Right lobe of liver (tissue), 6 donors: ENCODE results near the gene PLCB1. TPM values are rescaled to one million over a fixed set of nuclear protein-coding genes. Genes with fewer than 3 reads are reported as not detected.

ENCODE experiments used
- ATAC-seq, 4 donors: fragments of 200-7000 bp; cut with Tn5 transposase; one replicate each; pipeline ENCODE4 v1.9.1; 2020; ENCODE audit warnings: mild to moderate bottlenecking in 4 of 4, moderate library complexity in 4 of 4
- DNase-seq, 3 donors: peaks; one replicate each; pipeline ENCODE4 v3.0.0-alpha.2; 2020
- H3K27ac ChIP-seq, 3 donors: fragments of 200-600 bp; one replicate each; pipeline ENCODE4 v1.8.0; 2022
- H3K27me3 ChIP-seq, 2 donors: fragments of 200-600 bp; one replicate each; pipeline ENCODE4 v1.8.0; 2022
- H3K36me3 ChIP-seq, 4 donors: fragments of 200-600 bp; sonication (generic) in 1 of 4; one replicate each; pipeline versions ENCODE4 v1.5.1 to v1.8.0; 2017 to 2022; ENCODE audit warnings: control low read depth in 1 of 4
- H3K4me1 ChIP-seq, 4 donors: fragments of 200-600 bp; sonication (generic) in 1 of 4; one replicate each; pipeline versions ENCODE4 v1.5.1 to v1.8.0; 2017 to 2022; ENCODE audit warnings: control low read depth in 1 of 4
- H3K4me3 ChIP-seq, 3 donors: fragments of 200-600 bp; one replicate each; pipeline ENCODE4 v1.8.0; 2022
- H3K9me3 ChIP-seq, 4 donors: fragments of 200-600 bp; sonication (generic) in 1 of 4; one replicate each; pipeline versions ENCODE4 v1.5.1 to v1.8.0; 2017 to 2022; ENCODE audit warnings: control low read depth in 1 of 4
- CTCF ChIP-seq, 4 donors: fragments of 200-600 bp in 3 of 4; fragments of 450-650 bp in 1 of 4; IDR thresholded peaks; one replicate each; pipeline versions ENCODE4 v1.5.1 to v1.8.0; 2016 to 2022; ENCODE audit warnings: antibody characterized with exemption in 4 of 4, mild to moderate bottlenecking in 2 of 4
- POLR2A ChIP-seq: fragments of 450-650 bp; IDR thresholded peaks from one replicate; pipeline ENCODE4 v1.6.1; 2017; ENCODE audit warnings: antibody characterized with exemption, mild to moderate bottlenecking
- WGBS: methylation state at CpG from one replicate; pipeline ENCODE4 v1.1.6; 2018; ENCODE audit warnings: low coverage, low lambda C conversion rate; ENCODE audit not compliant: insufficient coverage; ENCODE audit errors: missing lambda C conversion rate; 5-methylcytosine and 5-hydroxymethylcytosine counted together
- intact Hi-C, 2 donors: fragments of 100-400 bp; cut with DNase I; formaldehyde crosslinking; loops; one replicate each; pipeline versions ENCODE4 v1.11.2 to v1.14.1; 2022
- total RNA-seq, 6 experiments: library from RNA; depleted of rRNA in 2 of 6; stranded (reverse); fragments of >200 nt in 2 of 6; fragmentation: NEBNext Ultra II Directional in 3 of 6; extraction: Animal tissue kit (Norgen Biotek cat#: 25700) in 3 of 6; gene quantifications; one replicate each; pipeline versions ENCODE4 v1.1.0 to v1.2.4, GENCODE V29; 2016 to 2023
- donor health status: DM: no; HTN: yes; CAD: no.
- donor health status: DM: no; HTN: no; CAD: no.
- donor health status: DM: no; HTN: no; CAD: no.
- donor health status: DM: no; HTN: yes; CAD: no.
- donor health status: DM: no; HTN: yes; CAD: no.

Gene PLCB1
- total RNA-seq, 6 experiments from 2014 or later, result 5.0 to 9.9 (median 5.7) TPM

GRCh38 chr20:8272766-8273165 lies 140.7 kb downstream of the PLCB1 start:
- TF ChIP-seq POLR2A (no peak), CTCF (IDR thresholded peaks at IDR 0.05) (no peak)
- Histone ChIP-seq H3K36me3 (no peaks in the 10 kb centered on the region), H3K4me3 (no peak overlapping the region), H3K27ac (no peak overlapping the region), H3K4me1 (no peaks in the 10 kb centered on the region), H3K27me3 (no peaks in the 10 kb centered on the region), H3K9me3 (no peaks in the 10 kb centered on the region)
- 31% methylated on average over 1 of the region's 1 CpG for WGBS
- intact Hi-C loops, result no loop called here
- ATAC-seq (no peak), DNase-seq (no peak)

GRCh38 chr20:8284902-8285301 lies 152.8 kb downstream of the PLCB1 start:
- 49% methylated on average over 2 of the region's 2 CpGs for WGBS
- no peaks in the 10 kb centered on the region for H3K4me1 ChIP-seq
- DNase-seq (no peak), ATAC-seq (no peak)
- no peaks in the 10 kb centered on the region for H3K9me3 ChIP-seq
- H3K27ac ChIP-seq, result no peak overlapping the region
- H3K4me3 ChIP-seq, result no peak overlapping the region
- H3K27me3 ChIP-seq, result no peaks in the 10 kb centered on the region
- TF ChIP-seq POLR2A (no peak), CTCF (IDR thresholded peaks at IDR 0.05) (no peak)
- intact Hi-C loops, result no loop called here
- H3K36me3 ChIP-seq, result no peaks in the 10 kb centered on the region

GRCh38 chr20:8287340-8287739 lies 155.3 kb downstream of the PLCB1 start:
- H3K27ac ChIP-seq, result no peak overlapping the region
- no peaks in the 10 kb centered on the region for H3K27me3 ChIP-seq
- whole genome bisulfite sequencing, result 79% methylated on average over 4 of the region's 5 CpGs
- TF ChIP-seq POLR2A (no peak), CTCF (IDR thresholded peaks at IDR 0.05) (no peak)
- H3K9me3 ChIP-seq, result no peaks in the 10 kb centered on the region
- intact Hi-C loops, result no loop called here
- ATAC-seq, result no peak
- H3K4me1 ChIP-seq, result no peaks in the 10 kb centered on the region
- no peak overlapping the region for H3K4me3 ChIP-seq
- H3K36me3 ChIP-seq, result no peaks in the 10 kb centered on the region
- DNase-seq, result no peak

GRCh38 chr20:8291200-8291599 lies 159.1 kb downstream of the PLCB1 start:
- H3K4me1 ChIP-seq, result no peaks in the 10 kb centered on the region
- H3K27me3 ChIP-seq, result no peaks in the 10 kb centered on the region
- DNase-seq (no peak), ATAC-seq (no peak)
- H3K36me3 ChIP-seq, result no peaks in the 10 kb centered on the region
- TF ChIP-seq POLR2A (no peak), CTCF (IDR thresholded peaks at IDR 0.05) (no peak)
- H3K27ac ChIP-seq, result no peak overlapping the region
- WGBS, result 57% methylated on average over 1 of the region's 1 CpG
- H3K9me3 ChIP-seq, result no peaks in the 10 kb centered on the region
- no peak overlapping the region for H3K4me3 ChIP-seq
- intact Hi-C loops, result no loop called here

- ATAC-seq, result no peak
- Histone ChIP-seq H3K36me3 (no peaks in the 10 kb centered on the region), H3K9me3 (peaks cover 0 to under 1% (median 0%) of the 10 kb centered on the region in 4 donors), H3K27ac (no peak overlapping the region), H3K4me1 (no peaks in the 10 kb centered on the region), H3K27me3 (no peaks in the 10 kb centered on the region), H3K4me3 (no peak overlapping the region)
- TF ChIP-seq POLR2A, result no peak
- no peak for TF ChIP-seq CTCF (IDR thresholded peaks at IDR 0.05)
- intact Hi-C loops, result no loop called here
- 63% methylated on average over 1 of the region's 1 CpG for whole genome bisulfite sequencing
- no peak for DNase-seq
Measured at GRCh38 chr20:8291873-8292272, 159.8 kb downstream of the PLCB1 start.
